ENCODE data around the gene TMEM101. TPM values are rescaled to one million over a fixed set of nuclear protein-coding genes. Genes with fewer than 3 reads are reported as not detected.

TMEM101 gene
- total and polyA plus RNA-seq, 2 of the 13 experiments (the other 11 are each of a cell fraction or from before 2014, with no cell fraction given), result 72.0 to 100 TPM

- TF ChIP-seq ZNF609 (CRISPR knock-in tag; IDR thresholded peaks at IDR 0.05; ENCODE audit: borderline replicate concordance), result 0 out of 2 replicates have a peak, but pooled peaks have one; percentile 33
- TF ChIP-seq TEAD2 (CRISPR knock-in tag; IDR thresholded peaks at IDR 0.05), result no peak
- TF ChIP-seq ZNF431 (CRISPR knock-in tag; IDR thresholded peaks at IDR 0.05; ENCODE audit: borderline replicate concordance, low read depth), result 0 out of 2 replicates have a peak, but pooled peaks have one; percentile 33
- TF ChIP-seq TBX2 (CRISPR knock-in tag; IDR thresholded peaks at IDR 0.05; ENCODE audit: borderline replicate concordance), result no peak
- TF ChIP-seq ZNF547 (CRISPR knock-in tag; IDR thresholded peaks at IDR 0.05), result 0 out of 2 replicates have a peak, but pooled peaks have one; percentile 1
- no peak for TF ChIP-seq SRSF4 (IDR thresholded peaks at IDR 0.05; ENCODE audit: low read depth, low read length, poor library complexity, severe bottlenecking)
- TF ChIP-seq ZNF292 (CRISPR knock-in tag; IDR thresholded peaks at IDR 0.05; ENCODE audit: borderline replicate concordance, low read depth), result no peak
- no peak for TF ChIP-seq ELF1 (CRISPR knock-in tag; IDR thresholded peaks at IDR 0.05)
- TF ChIP-seq ZNF234 (CRISPR knock-in tag; conservative IDR thresholded peaks at IDR 0.05), result no peak
- TF ChIP-seq PRPF4 (IDR thresholded peaks at IDR 0.05; ENCODE audit: low read depth, low read length, poor library complexity, severe bottlenecking), result no peak
- TF ChIP-seq MXD3 (CRISPR knock-in tag; IDR thresholded peaks at IDR 0.05), result no peak
- no peak for TF ChIP-seq ZNF639 (CRISPR knock-in tag; conservative IDR thresholded peaks at IDR 0.05)
- no peak; the same call in 1 of the 2 replicates for TF ChIP-seq E2F5 (CRISPR knock-in tag; conservative IDR thresholded peaks at IDR 0.05)
- TF ChIP-seq EP300 (IDR thresholded peaks at IDR 0.05; ENCODE audit: low read depth in 2 of 2, low read length in 2 of 2), result no peak
- TF ChIP-seq EP300 (CRISPR knock-in tag; IDR thresholded peaks at IDR 0.05; ENCODE audit: borderline replicate concordance), result no peak
- 0 out of 2 replicates have a peak, but pooled peaks have one; percentile 6 for TF ChIP-seq ZNF670 (CRISPR knock-in tag; IDR thresholded peaks at IDR 0.05; ENCODE audit: borderline replicate concordance)
- TF ChIP-seq DNMT1 (CRISPR knock-in tag; IDR thresholded peaks at IDR 0.05), result no peak
- TF ChIP-seq ARID3A (IDR thresholded peaks at IDR 0.05; ENCODE audit: low read depth, low read length), result no peak
- no peak for TF ChIP-seq ZFP90 (CRISPR knock-in tag; IDR thresholded peaks at IDR 0.05; ENCODE audit: borderline replicate concordance)
Observed at GRCh38 chr17:44014133-44014436, 678 bp downstream of the TMEM101 start (continued).

All from HepG2 (cell line).